Fibroblast of peridontal ligament (primary cell): Measurements from ENCODE around the gene MAP3K10.
A peak's percentile ranks its signal among the peaks of the same experiment; 100 is the strongest.
"Not testable (repeated sequence)": the region's sequence is repeated elsewhere in the genome, so short reads cannot be mapped to it uniquely, and the experiment has no call there.

Experiments used
- DNase-seq: peaks from one replicate; pipeline ENCODE4 v3.0.0-alpha.2; 2010; ENCODE audit errors: extremely low read depth

The MAP3K10 gene

GRCh38 chr19:40217027-40217810, 26.0 kb downstream of the MAP3K10 start:
- DNase-seq, result no peak

- no peak for DNase-seq
Measured at GRCh38 chr19:40217934-40218890, 27.0 kb downstream of the MAP3K10 start, which contains the start of gene TTC9B. TTC9B (minus strand) TSS chr19:40218384; CDS start chr19:40218381, 3 bp downstream.

- not testable (repeated sequence) for DNase-seq
Measured at GRCh38 chr19:40219029-40219428, 27.8 kb downstream of the MAP3K10 start.

GRCh38 chr19:40219721-40220276, 28.6 kb downstream of the MAP3K10 start:
- peak; percentile 32 for DNase-seq

- no peak for DNase-seq
Measured at GRCh38 chr19:40220674-40221073, 29.4 kb downstream of the MAP3K10 start.

- peak; percentile 96 for DNase-seq
Measured at GRCh38 chr19:40221858-40222619, 30.8 kb downstream of the MAP3K10 start.

- DNase-seq, result no peak
Measured at GRCh38 chr19:40223135-40223822, 32.1 kb downstream of the MAP3K10 start.

- no peak for DNase-seq
Measured at GRCh38 chr19:40224342-40225150, 33.3 kb downstream of the MAP3K10 start.

- DNase-seq, result peak; percentile 37
Measured at GRCh38 chr19:40225440-40226305, 34.4 kb downstream of the MAP3K10 start.

- DNase-seq, result no peak
Measured at GRCh38 chr19:40228346-40228745, 37.1 kb downstream of the MAP3K10 start.

GRCh38 chr19:40228863-40229262, 37.6 kb downstream of the MAP3K10 start:
- DNase-seq, result no peak

GRCh38 chr19:40229484-40229883, 38.3 kb downstream of the MAP3K10 start:
- DNase-seq, result peak; percentile 10

GRCh38 chr19:40229926-40230417, 38.7 kb downstream of the MAP3K10 start:
- no peak for DNase-seq

- DNase-seq, result no peak
Measured at GRCh38 chr19:40231057-40231456, 39.8 kb downstream of the MAP3K10 start.

GRCh38 chr19:40231544-40232424, 40.6 kb downstream of the MAP3K10 start:
- DNase-seq, result no peak

GRCh38 chr19:40232479-40232878, 41.3 kb downstream of the MAP3K10 start:
- no peak for DNase-seq

- no peak for DNase-seq
Measured at GRCh38 chr19:40232949-40233810, 42.0 kb downstream of the MAP3K10 start.
